K562 (cell line): ENCODE measurements around the gene SEMA5A. TPM values are rescaled to one million over a fixed set of nuclear protein-coding genes. Genes with fewer than 3 reads are reported as not detected.

Source experiments
- ATAC-seq: fragments of 200-7000 bp; cut with Tn5 transposase; 3 replicates; pipeline ENCODE4 v1.9.1; 2020; ENCODE audit warnings: moderate library complexity
- BruUV-seq: library from RNA; stranded (reverse); fragments of 400-500 nt; replicated peaks from 2 replicates; lab custom pipeline; 2021; lab: Mats Ljungman, UMichigan
- CTCF ChIA-PET: fragments of 300-600 bp; formaldehyde crosslinking; extraction: SDS; loops from one replicate; lab custom pipeline; 2021; ENCODE audit warnings: low intra/inter-chr PET ratio; lab: Yijun Ruan, JAX
- POLR2A ChIA-PET: fragments of 300-600, 350-650 bp; sonication (Branson Sonifier 250); formaldehyde crosslinking; extraction: SDS; loops from one replicate; lab custom pipeline; 2021; ENCODE audit warnings: antibody characterized with exemption, inconsistent platforms; lab: Yijun Ruan, JAX
- DNase-seq, 4 experiments: peaks; one replicate each; pipeline versions ENCODE4 v3.0.0 to v3.0.0-alpha.2; 2011 to 2018; ENCODE audit warnings: low spot score in 3 of 4, mixed read lengths in 3 of 4; ENCODE audit errors: extremely low read depth in 1 of 4
- FAIRE-seq: peaks from 2 replicates; lab custom pipeline; 2011; peaks lifted over from hg19 to GRCh38; lab: Jason Lieb, UNC
- H2AFZ ChIP-seq: 2 replicates; pipeline ENCODE4 v1.6.0; 2011; ENCODE audit warnings: low read depth, low read length, control low read depth, inconsistent platforms
- H3K27ac ChIP-seq: fragments of 200-600 bp; 3 replicates; pipeline ENCODE4 v1.8.0; 2011; ENCODE audit warnings: low read depth, mild to moderate bottlenecking, control low read depth, inconsistent platforms, low read length, moderate library complexity, mixed read lengths; ENCODE audit errors: extremely low read depth
- H3K27me3 ChIP-seq, 2 experiments: fragments of 300-600 bp in 1 of 2; 2 replicates in 1 of 2; 3 replicates in 1 of 2; pipeline versions ENCODE4 v1.6.0 to v1.8.0; 2011; ENCODE audit warnings: inconsistent platforms in 2 of 2, low read length in 2 of 2, mild to moderate bottlenecking in 1 of 2, mixed read lengths in 1 of 2, moderate library complexity in 1 of 2; ENCODE audit not compliant: control insufficient read depth in 2 of 2, insufficient read depth in 2 of 2
- H3K36me3 ChIP-seq: fragments of 300-600 bp; 3 replicates; pipeline ENCODE4 v1.8.0; 2011; ENCODE audit warnings: mild to moderate bottlenecking, low read length, inconsistent platforms; ENCODE audit not compliant: control insufficient read depth, insufficient read depth
- H3K4me1 ChIP-seq, 2 experiments: fragments of 200-600 bp in 1 of 2; replicated peaks in 1 of 2; 2 replicates in 1 of 2; 3 replicates in 1 of 2; pipeline versions ENCODE4 v1.5.1 to v1.8.0; 2011; ENCODE audit warnings: inconsistent platforms in 2 of 2, low read length in 2 of 2, mild to moderate bottlenecking in 1 of 2, mixed read lengths in 1 of 2, moderate library complexity in 1 of 2; ENCODE audit not compliant: control insufficient read depth in 2 of 2, insufficient read depth in 2 of 2
- H3K4me2 ChIP-seq: 2 replicates; pipeline ENCODE4 v1.6.1; 2011; ENCODE audit warnings: low read length, control low read depth, inconsistent platforms, mixed read lengths; ENCODE audit not compliant: insufficient read depth
- H3K4me3 ChIP-seq: fragments of 200-600 bp; sonication (generic), shearing (Covaris generic); 2 replicates; pipeline ENCODE4 v1.5.1; 2016; ENCODE audit warnings: control low read depth, inconsistent platforms
- H3K79me2 ChIP-seq: fragments of 200-600 bp; 3 replicates; pipeline ENCODE4 v1.8.0; 2011; ENCODE audit warnings: low read length, inconsistent platforms; ENCODE audit not compliant: control insufficient read depth, insufficient read depth
- H3K9ac ChIP-seq, 2 experiments: 2 replicates each; pipeline versions ENCODE4 v1.6.0 to v1.6.1; 2011; ENCODE audit warnings: low read depth in 2 of 2, low read length in 2 of 2, control low read depth in 1 of 2, inconsistent platforms in 1 of 2, mild to moderate bottlenecking in 1 of 2, mixed read lengths in 1 of 2; ENCODE audit not compliant: insufficient read depth in 1 of 2
- H3K9me1 ChIP-seq: one replicate; pipeline ENCODE4 v1.6.0; 2011; ENCODE audit warnings: inconsistent platforms, mild to moderate bottlenecking, low read length, moderate library complexity; ENCODE audit not compliant: control insufficient read depth, insufficient read depth
- H3K9me3 ChIP-seq: replicated peaks from 2 replicates; pipeline ENCODE4 v1.5.1; 2011; ENCODE audit warnings: low read depth, low read length, inconsistent platforms; ENCODE audit not compliant: control insufficient read depth, insufficient read depth
- H4K20me1 ChIP-seq: replicated peaks from 2 replicates; pipeline ENCODE4 v1.6.1; 2011; ENCODE audit warnings: low read length, inconsistent platforms, mixed read lengths; ENCODE audit not compliant: control insufficient read depth, insufficient read depth
- CBX3 ChIP-seq, 2 experiments: IDR thresholded peaks; 1 replicate in 1 of 2; 2 replicates in 1 of 2; pipeline ENCODE4 v1.6.1; 2012; ENCODE audit warnings: inconsistent platforms in 2 of 2, low read length in 2 of 2, borderline replicate concordance in 1 of 2, control low read depth in 1 of 2
- ERF ChIP-seq: fragments of 450-650 bp; formaldehyde crosslinking; IDR thresholded peaks from 2 replicates; pipeline ENCODE4 v1.4.0; 2020; ENCODE audit warnings: mild to moderate bottlenecking, mixed read lengths
- ETS2 ChIP-seq: IDR thresholded peaks from 2 replicates; pipeline ENCODE4 v1.6.1; 2016; ENCODE audit warnings: borderline replicate concordance, missing genetic modification characterization, mild to moderate bottlenecking, moderate library complexity, missing compliant biosample characterization; ENCODE audit not compliant: poor library complexity, severe bottlenecking
- FIP1L1 ChIP-seq: fragments of 200-400 bp; formaldehyde crosslinking; IDR thresholded peaks from 2 replicates; pipeline ENCODE4 v1.6.1; 2018; ENCODE audit warnings: mild to moderate bottlenecking, low read depth, low read length; ENCODE audit not compliant: poor library complexity, severe bottlenecking
- ILK ChIP-seq: fragments of 450-650 bp; IDR thresholded peaks from 2 replicates; pipeline ENCODE4 v1.6.1; 2016; ENCODE audit warnings: missing genetic modification characterization, low read depth, mild to moderate bottlenecking, missing compliant biosample characterization, moderate library complexity, borderline replicate concordance
- KLF10 ChIP-seq: fragments of 250-450 bp; sonication (Bioruptor Pico); IDR thresholded peaks from 2 replicates; pipeline ENCODE4 v1.6.1; 2021; ENCODE audit warnings: matching md5 sums
- RBM25 ChIP-seq: fragments of 200-400 bp; formaldehyde crosslinking; IDR thresholded peaks from 2 replicates; pipeline ENCODE4 v1.6.1; 2018; ENCODE audit warnings: low read length, low read depth, moderate library complexity; ENCODE audit not compliant: severe bottlenecking
- SMC3 ChIP-seq: conservative IDR thresholded peaks from 2 replicates; pipeline ENCODE4 v1.6.1; 2011; ENCODE audit warnings: low read depth, low read length, improper control_type of control experiment; ENCODE audit not compliant: insufficient read depth
- TGIF2 ChIP-seq: sonication (generic); formaldehyde crosslinking; IDR thresholded peaks from 2 replicates; pipeline ENCODE4 v1.8.1; 2022; ENCODE audit warnings: mild to moderate bottlenecking, missing genetic modification reagents, moderate library complexity
- ZBTB17 ChIP-seq: fragments of 450-650 bp; formaldehyde crosslinking; IDR thresholded peaks from 2 replicates; pipeline ENCODE4 v1.4.0; 2020; ENCODE audit warnings: mild to moderate bottlenecking
- ZBTB43 ChIP-seq: sonication (generic); formaldehyde crosslinking; IDR thresholded peaks from 2 replicates; pipeline ENCODE4 v1.8.0; 2023; ENCODE audit warnings: mild to moderate bottlenecking, missing genetic modification reagents
- ZNF23 ChIP-seq: fragments of 250-450 bp; sonication (Bioruptor Pico); IDR thresholded peaks from 2 replicates; pipeline ENCODE4 v1.4.0; 2020; ENCODE audit warnings: mild to moderate bottlenecking
- ZNF586 ChIP-seq: fragments of 450-650 bp; formaldehyde crosslinking; conservative IDR thresholded peaks from 2 replicates; pipeline ENCODE4 v1.4.0; 2020; ENCODE audit warnings: mild to moderate bottlenecking, moderate library complexity
- WGBS: fragments of 100-300 bp; shearing (Covaris generic); methylation state at CpG from one replicate; pipeline ENCODE4 v1.1.6; 2016; ENCODE audit warnings: low coverage, mixed read lengths; ENCODE audit not compliant: insufficient coverage; ENCODE audit errors: missing lambda C conversion rate; 5-methylcytosine and 5-hydroxymethylcytosine counted together
- in situ Hi-C: fragments of 300-500 bp; cut with MboI; formaldehyde crosslinking; loops from 4 replicates; pipeline ENCODE4 v1.15.0; 2018; ENCODE audit warnings: inconsistent platforms, mixed read lengths
- intact Hi-C: fragments of 100-400 bp; cut with micrococcal nuclease; formaldehyde crosslinking; loops from 2 replicates; pipeline ENCODE4 v1.14.2; 2022
- polyA plus RNA-seq, 8 experiments: library from polyadenylated mRNA; depleted of rRNA in 4 of 8; stranded (reverse) in 5 of 8; unstranded in 3 of 8; fragments of >200 nt; fragmentation: Nextera tagmentation in 2 of 8; fragmentation: Illumina TruSeq in 1 of 8; extraction: Ambion mirVana in 2 of 8; extraction: Trizol in 1 of 8; gene quantifications; 2 replicates each; pipeline versions ENCODE4 v1.2.1 to v1.2.3, GENCODE V29; 2011 to 2014; ENCODE audit warnings: inconsistent platforms in 1 of 8, missing spikeins in 1 of 8
- total RNA-seq, 7 experiments: library from RNA; depleted of rRNA in 6 of 7; stranded (reverse); fragments of >200 nt in 6 of 7; fragmentation: Illumina TruSeq in 2 of 7; extraction: Trizol in 2 of 7; gene quantifications; 2 replicates each; pipeline versions ENCODE4 v1.2.1 to v1.2.3, GENCODE V29; 2011 to 2021; ENCODE audit warnings: low replicate concordance in 1 of 7

The SEMA5A gene
- total and polyA plus RNA-seq, 9 of the 15 experiments (the other 6 are each of a cell fraction or from before 2014, with no cell fraction given): 0.02 TPM; not detected in 8

GRCh38 chr5:9551567-9552537 is 6.0 kb upstream of the SEMA5A start:
- no peaks in the 10 kb centered on the region for H3K4me1 ChIP-seq
- CTCF ChIA-PET: no interaction called here
- H3K36me3 ChIP-seq: no peaks in the 10 kb centered on the region
- no peak overlapping the region for H3K27ac ChIP-seq
- 0% methylated on average over 4 of the region's 4 CpGs for WGBS
- H3K4me2 ChIP-seq: no peak overlapping the region
- H3K9me3 ChIP-seq: no peaks in the 10 kb centered on the region
- POLR2A ChIA-PET: interaction anchor here (0.6 to 1.0 kb wide), 2 partner anchors 21 to 1457 kb away, joined by 3 read pairs; no protein-coding TSS in a partner anchor
- no peaks in the 10 kb centered on the region for H3K79me2 ChIP-seq
- ATAC-seq (no peak), DNase-seq (no peak), FAIRE-seq (no peak)
- H3K4me3 ChIP-seq: no peak overlapping the region
- in situ Hi-C loops (no loop called here), intact Hi-C loops (no loop called here)
- H4K20me1 ChIP-seq: no peaks in the 10 kb centered on the region
- no peaks in the 10 kb centered on the region for H3K9me1 ChIP-seq
- H3K27me3 ChIP-seq: peaks cover 0 to 4% of the 10 kb centered on the region in 2 experiments; a peak in 1 of 5 replicates
- BruUV-seq: no TSS peak
- H3K9ac ChIP-seq: no peak overlapping the region
- TF ChIP-seq ILK (tag): no peak
- TF ChIP-seq, all 486 proteins: peak for 0
- H2AFZ ChIP-seq: no peak overlapping the region

GRCh38 chr5:9549941-9550340 is 4.1 kb upstream of the SEMA5A start:
- in situ Hi-C loops (no loop called here), intact Hi-C loops (loop anchor here (10.0 kb wide), 1 partner anchor 1625 kb away; no protein-coding TSS in a partner anchor)
- BruUV-seq: no TSS peak
- DNase-seq (no peak), ATAC-seq (no peak), FAIRE-seq (no peak)
- ChIA-PET POLR2A (no interaction called here), CTCF (no interaction called here)
- Histone ChIP-seq H3K27ac (no peak overlapping the region), H2AFZ (no peak overlapping the region), H3K79me2 (no peaks in the 10 kb centered on the region), H3K36me3 (no peaks in the 10 kb centered on the region), H3K27me3 (peaks cover 0 to 8% of the 10 kb centered on the region in 2 experiments; a peak in 1 of 5 replicates), H3K4me2 (no peak overlapping the region), H3K9ac (no peak overlapping the region), H3K4me3 (no peak overlapping the region), H3K4me1 (peaks cover 0 to 14% of the 10 kb centered on the region in 2 experiments; a peak in 2 of 5 replicates), H3K9me3 (no peaks in the 10 kb centered on the region), H4K20me1 (no peaks in the 10 kb centered on the region), H3K9me1 (no peaks in the 10 kb centered on the region)
- WGBS: 2% methylated on average over 5 of the region's 5 CpGs
- TF ChIP-seq ZBTB43 (CRISPR knock-in tag) (no peak), ZNF23 (no peak), TGIF2 (CRISPR knock-in tag) (no peak), SMC3 (no peak), ZNF586 (no peak), KLF10 (CRISPR knock-in tag) (no peak), CBX3 (IDR thresholded peaks at IDR 0.05; ENCODE audit: borderline replicate concordance in 1 of 2, low read length in 2 of 2) (no peak), ERF (no peak), RBM25 (no peak), ZBTB17 (CRISPR knock-in tag) (no peak), FIP1L1 (no peak), ETS2 (tag) (no peak)
